Stomach (tissue), 9 donors: Measurements from ENCODE around the gene MRAS. TPM values are rescaled to one million over a fixed set of nuclear protein-coding genes. Genes with fewer than 3 reads are reported as not detected.
A peak's percentile ranks its signal among the peaks of the same experiment; 100 is the strongest.

ENCODE experiments used
- DNase-seq, 2 donors: peaks; one replicate each; pipeline versions ENCODE4 v3.0.0 to v3.0.0-alpha.2; 2013 to 2019
- H3K27ac ChIP-seq, 5 donors: fragments of 200-600 bp in 4 of 5; sonication (generic) in 4 of 5; one replicate each; pipeline ENCODE4 v1.5.1; 2013 to 2019; ENCODE audit warnings: mild to moderate bottlenecking in 1 of 5, moderate library complexity in 1 of 5
- H3K27me3 ChIP-seq, 3 donors: fragments of 200-600 bp; sonication (generic); one replicate each; pipeline ENCODE4 v1.5.1; 2017 to 2019; ENCODE audit warnings: mixed run types in 1 of 3
- H3K36me3 ChIP-seq, 4 donors: fragments of 200-600 bp; sonication (generic); 1 replicate in 3 of 4; 2 replicates in 1 of 4; pipeline ENCODE4 v1.5.1; 2016 to 2019
- H3K4me1 ChIP-seq, 4 donors: fragments of 200-600 bp; sonication (generic); one replicate each; pipeline ENCODE4 v1.5.1; 2016 to 2019
- H3K4me3 ChIP-seq, 4 donors: fragments of 200-600 bp; sonication (generic) in 3 of 4; one replicate each; pipeline ENCODE4 v1.5.1; 2016 to 2019; ENCODE audit warnings: mild to moderate bottlenecking in 1 of 4
- H3K9me3 ChIP-seq, 4 donors: fragments of 200-600 bp; sonication (generic); one replicate each; pipeline ENCODE4 v1.5.1; 2016 to 2019
- CTCF ChIP-seq, 7 experiments: fragments of 450-650 bp in 4 of 7; fragments of 200-600 bp in 3 of 7; sonication (generic) in 3 of 7; IDR thresholded peaks; one replicate each; pipeline ENCODE4 v1.5.1; 2016 to 2019; ENCODE audit warnings: antibody characterized with exemption in 7 of 7, control low read depth in 2 of 7, mild to moderate bottlenecking in 1 of 7
- EP300 ChIP-seq: sonication (generic); formaldehyde crosslinking; IDR thresholded peaks from one replicate; pipeline ENCODE4 v1.6.1; 2017; ENCODE audit warnings: antibody characterized with exemption
- POLR2A ChIP-seq, 4 donors: fragments of 450-650 bp; IDR thresholded peaks; one replicate each; pipeline ENCODE4 v1.6.1; 2016; ENCODE audit warnings: antibody characterized with exemption in 4 of 4, control low read depth in 2 of 4, mild to moderate bottlenecking in 1 of 4, moderate library complexity in 1 of 4
- POLR2AphosphoS5 ChIP-seq, 3 donors: sonication (generic); formaldehyde crosslinking; IDR thresholded peaks; one replicate each; pipeline ENCODE4 v1.6.1; 2016; ENCODE audit warnings: antibody characterized with exemption in 3 of 3
- WGBS, 5 donors: extraction: QIAGEN DNeasy Blood & Tissue Kit in 3 of 5; methylation state at CpG; one replicate each; pipeline versions ENCODE4 v1.1.5 to v1.1.7; 2013 to 2018; 5-methylcytosine and 5-hydroxymethylcytosine counted together
- intact Hi-C: fragments of 100-400 bp; cut with DNase I; formaldehyde crosslinking; loops from one replicate; pipeline ENCODE4 v1.15.1; 2023; ENCODE audit warnings: low total_unique reads
- polyA plus RNA-seq, 3 donors: library from polyadenylated mRNA; stranded (reverse); fragments of 200-250 nt; gene quantifications; one replicate each; pipeline ENCODE4 v1.2.3, GENCODE V29; 2013
- total RNA-seq, 5 donors: library from RNA; depleted of rRNA; stranded (reverse); fragments of >200 nt; gene quantifications; one replicate each; pipeline versions ENCODE4 v1.1.0 to v1.2.3, GENCODE V29; 2014 to 2016
- donor health status: healthy with polysubstance abuse.
- donor health status: Bipolar disorder and iron deficiency.
- donor health status: healthy.

MRAS gene
- total and polyA plus RNA-seq, 8 donors = 4.4 to 28.0 (median 10.5) TPM

DNA sequence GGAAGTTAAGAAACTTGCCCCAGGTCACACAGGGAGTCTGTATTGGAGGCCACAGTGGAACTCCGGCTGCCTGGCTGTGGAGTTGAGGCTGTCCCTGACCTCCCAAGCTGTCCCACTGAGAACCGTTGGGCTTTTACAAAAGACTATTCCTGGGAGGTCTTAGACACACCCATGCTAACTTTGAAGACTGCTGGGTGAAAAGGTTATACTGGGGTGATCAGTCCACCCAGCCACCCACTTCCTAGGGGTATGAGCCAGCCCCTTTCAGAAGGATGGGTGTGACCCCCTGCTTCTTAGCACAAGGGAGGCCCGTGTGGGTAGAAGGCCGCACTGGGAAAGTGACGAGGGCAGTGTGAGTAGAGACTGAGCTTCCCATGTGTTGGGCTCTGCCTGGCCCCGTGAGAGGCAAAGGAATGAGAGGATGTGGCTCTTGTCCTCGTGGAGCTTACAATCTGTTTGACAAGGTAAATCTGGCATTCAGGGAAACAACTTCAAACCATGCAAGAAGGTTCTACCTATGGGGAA lies 19.0 kb downstream of the MRAS start:
- intact Hi-C loops = no loop called here
- Histone ChIP-seq H3K4me3 (no peak overlapping the region), H3K36me3 (no peaks in the 10 kb centered on the region), H3K27ac (no peak overlapping the region), H3K9me3 (no peaks in the 10 kb centered on the region), H3K4me1 (peaks cover 0 to 11% (median 4%) of the 10 kb centered on the region in 4 donors), H3K27me3 (no peaks in the 10 kb centered on the region)
- DNase-seq = no peak
- TF ChIP-seq POLR2AphosphoS5 (IDR thresholded peaks at IDR 0.05) = no peak
- TF ChIP-seq EP300 = no peak
- no peak for TF ChIP-seq CTCF (IDR thresholded peaks at IDR 0.05)
- no peak for TF ChIP-seq POLR2A (IDR thresholded peaks at IDR 0.05)
- WGBS, 5 donors = 85 to 92% (median 87%) methylated on average over 7 of the region's 7 CpGs

DNA sequence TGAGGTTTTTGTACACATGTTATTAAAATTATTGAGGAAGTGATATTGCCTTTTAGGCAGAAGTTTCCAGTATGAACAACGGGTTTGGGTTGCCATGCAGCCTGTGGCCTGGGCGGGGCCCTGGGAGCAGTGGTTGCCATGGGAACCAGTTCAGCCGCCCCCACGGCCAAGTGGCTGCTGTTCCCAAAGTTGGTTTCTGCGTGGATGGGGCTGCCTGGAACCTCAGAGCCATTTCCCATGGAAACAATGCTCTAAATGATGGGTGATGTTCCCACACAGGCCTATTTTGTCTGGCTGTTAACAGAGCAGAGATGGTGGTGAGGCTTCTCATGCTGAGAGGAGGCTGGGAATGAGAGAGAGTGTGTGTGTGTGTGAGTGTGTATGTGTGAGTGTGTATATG lies 19.5 kb downstream of the MRAS start:
- Histone ChIP-seq H3K27me3 (no peaks in the 10 kb centered on the region), H3K27ac (no peak overlapping the region), H3K4me3 (no peak overlapping the region), H3K9me3 (no peaks in the 10 kb centered on the region), H3K4me1 (peaks cover 0 to 11% (median 4%) of the 10 kb centered on the region in 4 donors), H3K36me3 (peaks cover 0 to 1% (median 0%) of the 10 kb centered on the region in 4 donors)
- intact Hi-C loops = no loop called here
- TF ChIP-seq POLR2A (IDR thresholded peaks at IDR 0.05) (no peak), EP300 (no peak), CTCF (IDR thresholded peaks at IDR 0.05) (no peak), POLR2AphosphoS5 (IDR thresholded peaks at IDR 0.05) (no peak)
- 37 to 56% (median 46%) methylated on average over 5 of the region's 5 CpGs for WGBS, 5 donors
- DNase-seq = peak in 1 of 2 donors; percentile 46

DNA sequence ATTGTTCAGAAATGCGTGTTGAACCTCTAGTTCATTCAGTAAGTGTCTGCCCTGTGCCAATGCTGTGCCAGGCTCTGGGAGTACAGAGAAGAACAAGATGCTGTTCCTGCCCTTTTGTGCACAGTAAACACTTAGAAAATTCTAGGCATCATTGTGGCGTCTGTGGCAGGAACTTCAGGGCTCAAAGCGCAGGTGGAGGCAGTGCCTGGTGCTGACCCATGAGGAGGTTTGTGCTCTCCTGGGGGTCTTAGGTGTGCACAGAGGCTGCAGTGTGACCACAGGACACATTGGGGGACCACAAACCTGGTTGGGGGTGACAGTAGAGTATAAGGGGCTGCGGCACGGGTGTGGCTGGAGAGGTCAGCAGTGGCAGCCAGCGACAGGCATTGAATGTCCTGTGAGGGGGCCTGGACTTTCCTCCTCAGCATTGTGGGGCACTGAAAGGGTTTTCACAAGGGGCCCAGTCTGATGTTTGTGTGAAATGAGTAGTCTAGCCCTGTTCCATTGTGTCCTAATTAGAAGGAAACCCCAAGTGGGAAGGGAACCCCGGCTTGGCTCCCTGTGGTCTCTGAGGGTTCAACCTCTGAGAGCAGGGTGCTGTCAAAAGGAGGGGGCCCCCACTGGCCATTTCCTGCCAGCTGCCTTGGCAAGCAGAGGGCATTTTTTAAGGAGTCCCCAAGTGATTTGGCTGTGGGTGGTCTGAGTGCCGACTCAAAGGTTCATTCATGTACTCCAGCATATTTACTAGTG lies 20.9 kb downstream of the MRAS start:
- DNase-seq = no peak
- 67 to 76% (median 75%) methylated on average over 8 of the region's 8 CpGs for WGBS, 5 donors
- Histone ChIP-seq H3K27ac (no peak overlapping the region), H3K9me3 (no peaks in the 10 kb centered on the region), H3K4me1 (peaks cover 0 to 11% (median 4%) of the 10 kb centered on the region in 4 donors), H3K27me3 (no peaks in the 10 kb centered on the region), H3K4me3 (no peak overlapping the region), H3K36me3 (peaks cover 0 to 9% (median 1%) of the 10 kb centered on the region in 4 donors)
- intact Hi-C loops = no loop called here
- TF ChIP-seq EP300 (no peak), POLR2AphosphoS5 (IDR thresholded peaks at IDR 0.05) (no peak), POLR2A (IDR thresholded peaks at IDR 0.05) (no peak), CTCF (IDR thresholded peaks at IDR 0.05) (no peak)

DNA sequence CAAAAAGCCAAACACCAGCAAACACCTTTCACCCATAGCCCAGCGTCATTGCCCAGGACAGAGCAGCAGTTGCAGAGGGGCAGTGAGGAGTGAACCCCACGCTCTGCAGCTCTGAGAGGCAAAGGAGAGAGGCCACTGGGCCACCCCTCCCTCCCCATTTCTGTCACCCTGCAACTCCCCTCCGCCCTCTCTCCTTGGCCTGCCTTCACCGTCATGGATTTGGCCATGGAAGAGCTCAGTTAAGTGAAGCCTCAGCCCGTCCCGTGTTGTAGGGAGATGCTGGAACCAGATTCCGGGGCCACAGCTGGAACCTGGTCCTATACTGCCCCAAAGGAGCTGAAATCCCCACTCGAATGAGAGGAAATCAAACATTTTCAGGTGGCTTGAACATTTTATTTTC lies 21.9 kb downstream of the MRAS start:
- Histone ChIP-seq H3K9me3 (no peaks in the 10 kb centered on the region), H3K4me1 (peaks cover 0 to 15% (median 4%) of the 10 kb centered on the region in 4 donors), H3K36me3 (peaks cover 0 to 15% (median 4%) of the 10 kb centered on the region in 4 donors), H3K27ac (no peak overlapping the region), H3K4me3 (no peak overlapping the region), H3K27me3 (no peaks in the 10 kb centered on the region)
- 79 to 93% (median 89%) methylated on average over 8 of the region's 8 CpGs for WGBS, 5 donors
- no peak for DNase-seq
- intact Hi-C loops = no loop called here
- no peak for TF ChIP-seq EP300
- TF ChIP-seq POLR2AphosphoS5 (IDR thresholded peaks at IDR 0.05) = no peak
- no peak for TF ChIP-seq POLR2A (IDR thresholded peaks at IDR 0.05)
- TF ChIP-seq CTCF (IDR thresholded peaks at IDR 0.05) = no peak
